IMR-90 (cell line): Measurements from ENCODE around the gene CAMK4. TPM values are rescaled to one million over a fixed set of nuclear protein-coding genes. Genes with fewer than 3 reads are reported as not detected.

Source experiments
- ATAC-seq: fragments of 200-7000 bp; cut with Tn5 transposase; 2 replicates; pipeline ENCODE4 v1.9.1; 2020; ENCODE audit warnings: low read depth, mild to moderate bottlenecking, moderate library complexity
- BruUV-seq: library from RNA; stranded (reverse); fragments of 400-500 nt; replicated peaks from 2 replicates; lab custom pipeline; 2021; lab: Mats Ljungman, UMichigan
- CTCF ChIA-PET: fragments of 300-600 bp; formaldehyde crosslinking; extraction: SDS; loops from one replicate; lab custom pipeline; 2021; ENCODE audit warnings: antibody characterized with exemption; lab: Yijun Ruan, JAX
- POLR2A ChIA-PET: fragments of 300-600 bp; sonication (Branson Sonifier 250); formaldehyde crosslinking; loops from one replicate; lab custom pipeline; 2022; ENCODE audit warnings: antibody characterized with exemption; ENCODE audit not compliant: unreplicated experiment; lab: Charles Lee
- DNase-seq: peaks from one replicate; pipeline ENCODE4 v3.0.0; 2013
- H2AFZ ChIP-seq: replicated peaks from 2 replicates; pipeline ENCODE3; 2013; ENCODE audit warnings: low read length, mild to moderate bottlenecking; ENCODE audit not compliant: poor library complexity
- H2AK5ac ChIP-seq: 2 replicates; pipeline ENCODE4 v1.6.1; 2013; ENCODE audit warnings: low read depth, low read length, inconsistent platforms
- H2AK9ac ChIP-seq: replicated peaks from 2 replicates; pipeline ENCODE3; 2013; ENCODE audit warnings: mild to moderate bottlenecking, low read depth, low read length, moderate library complexity; ENCODE audit not compliant: poor library complexity
- H2BK120ac ChIP-seq: 2 replicates; pipeline ENCODE4 v1.6.1; 2013; ENCODE audit warnings: low read depth, low read length, inconsistent platforms
- H2BK15ac ChIP-seq: 3 replicates; pipeline ENCODE4 v1.6.1; 2013; ENCODE audit warnings: low read depth, low read length, inconsistent platforms
- H2BK20ac ChIP-seq: 2 replicates; pipeline ENCODE4 v1.6.1; 2013; ENCODE audit warnings: low read depth, mild to moderate bottlenecking, inconsistent platforms, low read length, moderate library complexity
- H2BK5ac ChIP-seq: 2 replicates; pipeline ENCODE4 v1.6.1; 2013; ENCODE audit warnings: mild to moderate bottlenecking, low read depth, low read length, inconsistent platforms; ENCODE audit not compliant: poor library complexity, severe bottlenecking
- H3K14ac ChIP-seq: replicated peaks from 2 replicates; pipeline ENCODE4 v1.6.1; 2013; ENCODE audit warnings: low read depth, low read length, inconsistent platforms
- H3K18ac ChIP-seq: 2 replicates; pipeline ENCODE4 v1.6.1; 2013; ENCODE audit warnings: low read depth, low read length, control low read depth
- H3K23ac ChIP-seq: 2 replicates; pipeline ENCODE4 v1.6.1; 2013; ENCODE audit warnings: low read depth, low read length, inconsistent platforms
- H3K27ac ChIP-seq: 2 replicates; pipeline ENCODE4 v1.5.1; 2013; ENCODE audit warnings: mild to moderate bottlenecking, control low read depth, low read length; ENCODE audit not compliant: insufficient read depth
- H3K27me3 ChIP-seq: 2 replicates; pipeline ENCODE4 v1.6.1; 2013; ENCODE audit warnings: low read length; ENCODE audit not compliant: control insufficient read depth, insufficient read depth
- H3K36me3 ChIP-seq: 2 replicates; pipeline ENCODE4 v1.6.1; 2013; ENCODE audit warnings: low read length, mixed read lengths; ENCODE audit not compliant: control insufficient read depth, insufficient read depth
- H3K4ac ChIP-seq: 2 replicates; pipeline ENCODE4 v1.6.1; 2013; ENCODE audit warnings: low read depth, low read length, inconsistent platforms
- H3K4me1 ChIP-seq: 2 replicates; pipeline ENCODE4 v1.6.1; 2013; ENCODE audit warnings: low read length, mixed read lengths; ENCODE audit not compliant: control insufficient read depth, insufficient read depth
- H3K4me2 ChIP-seq: 2 replicates; pipeline ENCODE4 v1.6.1; 2013; ENCODE audit warnings: low read depth, mild to moderate bottlenecking, control low read depth, low read length, moderate library complexity
- H3K4me3 ChIP-seq: 2 replicates; pipeline ENCODE4 v1.5.1; 2013; ENCODE audit warnings: low read depth, mild to moderate bottlenecking, control low read depth, low read length, moderate library complexity; ENCODE audit not compliant: insufficient read depth
- H3K56ac ChIP-seq: 2 replicates; pipeline ENCODE4 v1.6.1; 2013; ENCODE audit warnings: low read length, inconsistent platforms; ENCODE audit not compliant: insufficient read depth; ENCODE audit errors: extremely low read depth
- H3K79me1 ChIP-seq, 2 experiments: 2 replicates each; pipeline ENCODE4 v1.6.1; 2013; ENCODE audit warnings: low read length in 2 of 2, inconsistent platforms in 1 of 2, low read depth in 1 of 2
- H3K9ac ChIP-seq: 2 replicates; pipeline ENCODE4 v1.6.1; 2013; ENCODE audit warnings: low read depth, low read length, control low read depth
- H3K9me1 ChIP-seq: 2 replicates; pipeline ENCODE4 v1.6.1; 2013; ENCODE audit warnings: low read length, inconsistent platforms; ENCODE audit not compliant: insufficient read depth
- H3K9me3 ChIP-seq: 2 replicates; pipeline ENCODE4 v1.6.1; 2013; ENCODE audit warnings: low read length; ENCODE audit not compliant: control insufficient read depth, insufficient read depth
- H4K20me1 ChIP-seq: 2 replicates; pipeline ENCODE4 v1.6.1; 2013; ENCODE audit warnings: low read length, inconsistent platforms; ENCODE audit not compliant: insufficient read depth
- H4K5ac ChIP-seq: 2 replicates; pipeline ENCODE4 v1.6.1; 2013; ENCODE audit warnings: mild to moderate bottlenecking, low read depth, low read length, control low read depth
- H4K8ac ChIP-seq, 2 experiments: 2 replicates each; pipeline ENCODE4 v1.6.1; 2013; ENCODE audit warnings: low read depth in 2 of 2, low read length in 2 of 2, control low read depth in 1 of 2, inconsistent platforms in 1 of 2
- H4K91ac ChIP-seq: 2 replicates; pipeline ENCODE4 v1.6.1; 2013; ENCODE audit warnings: low read depth, low read length, inconsistent platforms; ENCODE audit not compliant: insufficient read depth
- BHLHE40 ChIP-seq: fragments of 150-350 bp; IDR thresholded peaks from 2 replicates; pipeline ENCODE4 v1.6.1; 2016; ENCODE audit warnings: mild to moderate bottlenecking, low read depth, low read length
- CEBPB ChIP-seq: IDR thresholded peaks from 2 replicates; pipeline ENCODE4 v1.6.1; 2012; ENCODE audit warnings: low read depth, low read length, improper control_type of control experiment
- FOS ChIP-seq: fragments of 150-350 bp; IDR thresholded peaks from 2 replicates; pipeline ENCODE4 v1.6.1; 2016; ENCODE audit warnings: low read depth, low read length
- MAFK ChIP-seq: IDR thresholded peaks from 2 replicates; pipeline ENCODE4 v1.6.1; 2012; ENCODE audit warnings: low read depth, low read length, improper control_type of control experiment
- NFE2L2 ChIP-seq: fragments of 150-350 bp; IDR thresholded peaks from 2 replicates; pipeline ENCODE4 v1.6.1; 2016; ENCODE audit warnings: low read depth, mild to moderate bottlenecking, low read length
- POLR2A ChIP-seq: IDR thresholded peaks from 2 replicates; pipeline ENCODE4 v1.6.1; 2012; ENCODE audit warnings: mild to moderate bottlenecking, low read depth, low read length
- SMC3 ChIP-seq: fragments of 150-350 bp; IDR thresholded peaks from 2 replicates; pipeline ENCODE4 v1.6.1; 2016; ENCODE audit warnings: low read depth, mild to moderate bottlenecking, antibody characterized with exemption, low read length, moderate library complexity
- WGBS, 2 experiments: methylation state at CpG; one replicate each; pipeline versions ENCODE4 v1.1.5 to v1.1.7; 2013; ENCODE audit warnings: missing lambda C conversion rate in 2 of 2; ENCODE audit not compliant: insufficient read length in 1 of 2; ENCODE audit errors: extremely low coverage in 2 of 2; 5-methylcytosine and 5-hydroxymethylcytosine counted together
- dilution Hi-C: fragments of 300-500 bp; cut with HindIII; formaldehyde crosslinking; loops from one replicate; pipeline ENCODE4 v1.14.3; 2018; ENCODE audit warnings: low sequenced_read_pairs; ENCODE audit not compliant: unreplicated experiment
- in situ Hi-C: fragments of 300-500 bp; cut with MboI; formaldehyde crosslinking; loops from 3 replicates; pipeline ENCODE4 v1.14.3; 2019; ENCODE audit warnings: low sequenced_read_pairs, inconsistent platforms, mixed read lengths
- intact Hi-C: fragments of 100-400 bp; cut with micrococcal nuclease; formaldehyde crosslinking; loops from 2 replicates; pipeline ENCODE4 v1.10.0; 2022
- polyA plus RNA-seq, 3 experiments: library from polyadenylated mRNA; depleted of rRNA; stranded (reverse); fragments of >200 nt; gene quantifications; 2 replicates each; pipeline ENCODE4 v1.2.3, GENCODE V29; 2012; ENCODE audit warnings: low replicate concordance in 1 of 3
- total RNA-seq: library from RNA; depleted of rRNA; stranded (reverse); fragments of >200 nt; gene quantifications from 2 replicates; pipeline ENCODE4 v1.2.3, GENCODE V29; 2012
- TF ChIP-seq, protein P1 (sequence below): conservative IDR thresholded peaks from 2 replicates; pipeline ENCODE4 v1.5.1; 2012; ENCODE audit warnings: mild to moderate bottlenecking, low read depth, low read length, improper control_type of control experiment

Gene CAMK4
- total and polyA plus RNA-seq, 2 of the 4 experiments (the other 2 are of a cell fraction) = 3.7 to 4.8 TPM

GRCh38 chr5:111211341-111211740 lies 12.8 kb upstream of the CAMK4 start:
- no peak overlapping the region for H2AK9ac ChIP-seq
- POLR2A ChIA-PET = no interaction called here
- no peaks in the 10 kb centered on the region for H3K9me1 ChIP-seq
- no peak overlapping the region for H3K27ac ChIP-seq
- H3K14ac ChIP-seq = no peak overlapping the region
- H3K18ac ChIP-seq = no peak overlapping the region
- WGBS, 2 experiments = no CpG with 5 or more reads among the region's 1 CpG
- no peak overlapping the region for H3K4me3 ChIP-seq
- H2BK20ac ChIP-seq = no peak overlapping the region
- no peaks in the 10 kb centered on the region for H3K9me3 ChIP-seq
- H2BK5ac ChIP-seq = no peak overlapping the region
- H2BK15ac ChIP-seq = no peak overlapping the region
- intact Hi-C loops (no loop called here), dilution Hi-C loops (no loop called here), in situ Hi-C loops (no loop called here)
- H3K4me1 ChIP-seq = no peaks in the 10 kb centered on the region
- H4K8ac ChIP-seq = no peak overlapping the region
- no peak overlapping the region for H3K23ac ChIP-seq
- H2AK5ac ChIP-seq = no peak overlapping the region
- no peak overlapping the region for H2BK120ac ChIP-seq
- CTCF ChIA-PET = interaction anchor here (0.6 to 1.1 kb wide), 3 partner anchors 10 to 185 kb away, joined by 3 to 4 read pairs (median 4); no protein-coding TSS in a partner anchor
- ATAC-seq = no peak
- H3K79me1 ChIP-seq = no peaks in the 10 kb centered on the region
- H4K20me1 ChIP-seq = no peaks in the 10 kb centered on the region
- H2AFZ ChIP-seq = no peak overlapping the region
- no peak overlapping the region for H3K4ac ChIP-seq
- no peaks in the 10 kb centered on the region for H3K36me3 ChIP-seq
- no peak for DNase-seq
- no TSS peak for BruUV-seq
- H3K4me2 ChIP-seq = no peak overlapping the region
- H4K91ac ChIP-seq = no peak overlapping the region
- H4K5ac ChIP-seq = no peak overlapping the region
- peaks cover 4% of the 10 kb centered on the region for H3K27me3 ChIP-seq
- no peak overlapping the region for H3K9ac ChIP-seq
- no peak overlapping the region for H3K56ac ChIP-seq
- TF ChIP-seq BHLHE40 (no peak), POLR2A (no peak), CEBPB (no peak), NFE2L2 (no peak), SMC3 (no peak), MAFK (no peak), FOS (no peak)
- TF ChIP-seq, protein P1, sequence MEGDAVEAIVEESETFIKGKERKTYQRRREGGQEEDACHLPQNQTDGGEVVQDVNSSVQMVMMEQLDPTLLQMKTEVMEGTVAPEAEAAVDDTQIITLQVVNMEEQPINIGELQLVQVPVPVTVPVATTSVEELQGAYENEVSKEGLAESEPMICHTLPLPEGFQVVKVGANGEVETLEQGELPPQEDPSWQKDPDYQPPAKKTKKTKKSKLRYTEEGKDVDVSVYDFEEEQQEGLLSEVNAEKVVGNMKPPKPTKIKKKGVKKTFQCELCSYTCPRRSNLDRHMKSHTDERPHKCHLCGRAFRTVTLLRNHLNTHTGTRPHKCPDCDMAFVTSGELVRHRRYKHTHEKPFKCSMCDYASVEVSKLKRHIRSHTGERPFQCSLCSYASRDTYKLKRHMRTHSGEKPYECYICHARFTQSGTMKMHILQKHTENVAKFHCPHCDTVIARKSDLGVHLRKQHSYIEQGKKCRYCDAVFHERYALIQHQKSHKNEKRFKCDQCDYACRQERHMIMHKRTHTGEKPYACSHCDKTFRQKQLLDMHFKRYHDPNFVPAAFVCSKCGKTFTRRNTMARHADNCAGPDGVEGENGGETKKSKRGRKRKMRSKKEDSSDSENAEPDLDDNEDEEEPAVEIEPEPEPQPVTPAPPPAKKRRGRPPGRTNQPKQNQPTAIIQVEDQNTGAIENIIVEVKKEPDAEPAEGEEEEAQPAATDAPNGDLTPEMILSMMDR = no peak
